Midbrain (tissue), 1 donor: Measurements from ENCODE around the gene RCVRN.
A peak's percentile ranks its signal among the peaks of the same experiment; 100 is the strongest.

Source experiments
- DNase-seq: peaks from one replicate; lab custom pipeline; 2025; lab: John Stamatoyannopoulos, UW

The RCVRN gene

GRCh38 chr17:9898812-9899211 lies 6.3 kb downstream of the RCVRN start:
- DNase-seq = no peak

- DNase-seq = no peak
These were observed 7.6 kb downstream of the RCVRN start for GRCh38 chr17:9897372-9897968.

GRCh38 chr17:9895923-9896322 lies 9.1 kb downstream of the RCVRN start:
- no peak for DNase-seq

GRCh38 chr17:9894231-9894630 lies 10.8 kb downstream of the RCVRN start:
- DNase-seq = no peak

GRCh38 chr17:9893411-9894012 lies 11.6 kb downstream of the RCVRN start:
- DNase-seq = no peak

- DNase-seq = no peak
These were observed 14.9 kb downstream of the RCVRN start for GRCh38 chr17:9890124-9890523.

GRCh38 chr17:9887508-9887907 lies 17.6 kb downstream of the RCVRN start:
- DNase-seq = no peak

GRCh38 chr17:9886141-9886930 lies 18.7 kb downstream of the RCVRN start:
- DNase-seq = peak; percentile 43

GRCh38 chr17:9883451-9883850 lies 21.6 kb downstream of the RCVRN start:
- no peak for DNase-seq

- peak; percentile 23 for DNase-seq
These were observed 24.5 kb downstream of the RCVRN start for GRCh38 chr17:9880582-9880999.

- DNase-seq = no peak
These were observed 26.1 kb downstream of the RCVRN start for GRCh38 chr17:9878786-9879525.

GRCh38 chr17:9878356-9878755 lies 26.7 kb downstream of the RCVRN start:
- DNase-seq = no peak

- DNase-seq = peak; percentile 53
These were observed 29.6 kb downstream of the RCVRN start for GRCh38 chr17:9875441-9875840.

GRCh38 chr17:9874722-9875121 lies 30.3 kb downstream of the RCVRN start:
- DNase-seq = no peak

GRCh38 chr17:9872852-9873251 lies 32.2 kb downstream of the RCVRN start:
- DNase-seq = no peak

- DNase-seq = no peak
These were observed 36.5 kb downstream of the RCVRN start for GRCh38 chr17:9868552-9868951.

GRCh38 chr17:9865586-9865985 lies 39.5 kb downstream of the RCVRN start:
- DNase-seq = no peak

- no peak for DNase-seq
These were observed 42.1 kb downstream of the RCVRN start for GRCh38 chr17:9862949-9863348.

- no peak for DNase-seq
These were observed 42.9 kb downstream of the RCVRN start for GRCh38 chr17:9862220-9862619.

- no peak for DNase-seq
These were observed 44.2 kb downstream of the RCVRN start for GRCh38 chr17:9860851-9861250.

GRCh38 chr17:9859781-9860180 lies 45.3 kb downstream of the RCVRN start:
- DNase-seq = no peak

GRCh38 chr17:9855036-9855435 lies 50.0 kb downstream of the RCVRN start:
- no peak for DNase-seq

- no peak for DNase-seq
These were observed 50.8 kb downstream of the RCVRN start for GRCh38 chr17:9854255-9854654.
